HCT116 (cell line): ENCODE results near the gene MTSS2. TPM values are rescaled to one million over a fixed set of nuclear protein-coding genes. Genes with fewer than 3 reads are reported as not detected.

Experiments used
- ATAC-seq: fragments of 200-7000 bp; cut with Tn5 transposase; 2 replicates; pipeline ENCODE4 v1.9.1; 2020; ENCODE audit warnings: mild to moderate bottlenecking, moderate library complexity
- BruUV-seq: library from RNA; stranded (reverse); fragments of 400-500 nt; replicated peaks from 2 replicates; lab custom pipeline; 2021; lab: Mats Ljungman, UMichigan
- CTCF ChIA-PET: fragments of 300-600 bp; sonication (Branson Sonifier 250); formaldehyde crosslinking; loops from one replicate; lab custom pipeline; 2021; ENCODE audit warnings: antibody characterized with exemption; lab: Charles Lee
- POLR2A ChIA-PET: fragments of 300-600, 350-600 bp; sonication (Branson Sonifier 250); formaldehyde crosslinking; loops from one replicate; lab custom pipeline; 2021; ENCODE audit warnings: antibody characterized with exemption; lab: Charles Lee
- RAD21 ChIA-PET, 2 experiments: fragments of 300-600 bp; sonication (Branson Sonifier 250); formaldehyde crosslinking; loops; one replicate each; lab custom pipeline; 2023; ENCODE audit warnings: low total read pairs in 2 of 2; ENCODE audit not compliant: uncharacterized antibody in 2 of 2, unreplicated experiment in 2 of 2, low non-redundant PET in 1 of 2; lab: Charles Lee
- DNase-seq: peaks from one replicate; pipeline ENCODE4 v3.0.0-alpha.2; 2010; ENCODE audit warnings: low read depth, low spot score
- H2AFZ ChIP-seq: fragments of 200-600 bp; shearing (Covaris generic), sonication (generic); 2 replicates; pipeline ENCODE4 v1.6.1; 2017; ENCODE audit warnings: low read depth, mixed run types, mixed read lengths, antibody characterized with exemption, low read length; ENCODE audit not compliant: poor library complexity, severe bottlenecking
- H3K27ac ChIP-seq: 2 replicates; pipeline ENCODE4 v1.5.1; 2012; ENCODE audit warnings: low read depth, low read length
- H3K27me3 ChIP-seq: fragments of 200-600 bp; sonication (generic); 2 replicates; pipeline ENCODE4 v1.6.1; 2016; ENCODE audit warnings: mixed run types, low read length, mixed read lengths; ENCODE audit not compliant: insufficient read depth
- H3K36me3 ChIP-seq, 2 experiments: fragments of 200-500 bp in 1 of 2; fragments of 200-600 bp in 1 of 2; sonication (Bioruptor generic) in 1 of 2; sonication (generic) in 1 of 2; 2 replicates each; pipeline versions ENCODE4 v1.5.1 to v1.6.1; 2014 to 2016; ENCODE audit warnings: low read length in 2 of 2, inconsistent platforms in 1 of 2, mixed read lengths in 1 of 2, mixed run types in 1 of 2; ENCODE audit not compliant: insufficient read depth in 2 of 2, control insufficient read depth in 1 of 2
- H3K4me1 ChIP-seq, 2 experiments: fragments of 200-600 bp in 1 of 2; sonication (generic) in 1 of 2; 2 replicates each; pipeline versions ENCODE4 v1.5.1 to v1.6.1; 2012 to 2017; ENCODE audit warnings: low read length in 2 of 2, inconsistent platforms in 1 of 2, mild to moderate bottlenecking in 1 of 2, mixed read lengths in 1 of 2, mixed run types in 1 of 2, moderate library complexity in 1 of 2; ENCODE audit not compliant: insufficient read depth in 2 of 2, control insufficient read depth in 1 of 2
- H3K4me2 ChIP-seq: fragments of 200-600 bp; sonication (generic); 2 replicates; pipeline ENCODE4 v1.6.1; 2017; ENCODE audit warnings: mixed run types, low read length, mixed read lengths
- H3K4me3 ChIP-seq, 2 experiments: fragments of 200-600 bp in 1 of 2; sonication (generic) in 1 of 2; replicated peaks in 1 of 2; 2 replicates each; pipeline ENCODE4 v1.5.1; 2011 to 2016; ENCODE audit warnings: low read length in 2 of 2, control low read depth in 1 of 2, low read depth in 1 of 2, mild to moderate bottlenecking in 1 of 2, mixed read lengths in 1 of 2, mixed run types in 1 of 2
- H3K79me2 ChIP-seq: fragments of 200-600 bp; sonication (generic); 2 replicates; pipeline ENCODE4 v1.6.1; 2017; ENCODE audit warnings: mild to moderate bottlenecking, mixed run types, low read length, moderate library complexity, mixed read lengths; ENCODE audit not compliant: insufficient read depth
- H3K9ac ChIP-seq: fragments of 200-600 bp; sonication (generic); 2 replicates; pipeline ENCODE4 v1.6.1; 2016; ENCODE audit warnings: low read length, mixed read lengths
- H3K9me2 ChIP-seq: fragments of 200-600 bp; sonication (generic), shearing (Covaris generic); 2 replicates; pipeline ENCODE4 v1.6.1; 2017; ENCODE audit warnings: mixed run types, mild to moderate bottlenecking, moderate library complexity; ENCODE audit not compliant: insufficient read depth
- H3K9me3 ChIP-seq, 2 experiments: fragments of 200-500 bp in 1 of 2; fragments of 200-600 bp in 1 of 2; sonication (Bioruptor generic) in 1 of 2; sonication (generic) in 1 of 2; 2 replicates each; pipeline ENCODE4 v1.6.1; 2014 to 2017; ENCODE audit warnings: low read length in 2 of 2, mixed read lengths in 2 of 2, inconsistent platforms in 1 of 2, low read depth in 1 of 2, mild to moderate bottlenecking in 1 of 2, mixed run types in 1 of 2, moderate library complexity in 1 of 2; ENCODE audit not compliant: control insufficient read depth in 1 of 2, insufficient read depth in 1 of 2
- H4K20me1 ChIP-seq: fragments of 200-600 bp; sonication (generic), shearing (Covaris generic); 2 replicates; pipeline ENCODE4 v1.6.1; 2017; ENCODE audit warnings: mixed run types, mild to moderate bottlenecking, moderate library complexity; ENCODE audit not compliant: insufficient read depth
- ATF3 ChIP-seq: IDR thresholded peaks from 2 replicates; pipeline ENCODE4 v1.6.1; 2012
- CEBPB ChIP-seq: IDR thresholded peaks from 2 replicates; pipeline ENCODE4 v1.6.1; 2012; ENCODE audit warnings: low read depth
- CTCF ChIP-seq, 3 experiments: fragments of 200-600 bp in 1 of 3; sonication (generic) in 1 of 3; IDR thresholded peaks in 2 of 3; conservative IDR thresholded peaks in 1 of 3; 2 replicates each; pipeline ENCODE4 v1.5.1; 2012 to 2017; ENCODE audit warnings: low read depth in 2 of 3, low read length in 2 of 3, antibody characterized with exemption in 1 of 3, borderline replicate concordance in 1 of 3, control low read depth in 1 of 3, mild to moderate bottlenecking in 1 of 3, mixed read lengths in 1 of 3, mixed run types in 1 of 3, moderate library complexity in 1 of 3; ENCODE audit not compliant: insufficient read depth in 1 of 3
- EGR1 ChIP-seq: IDR thresholded peaks from 2 replicates; pipeline ENCODE4 v1.6.1; 2012; ENCODE audit warnings: low read depth
- EZH2phosphoT487 ChIP-seq: fragments of 200-600 bp; IDR thresholded peaks from 2 replicates; pipeline ENCODE4 v1.6.1; 2018; ENCODE audit warnings: antibody characterized with exemption, borderline replicate concordance
- FOSL1 ChIP-seq: IDR thresholded peaks from 2 replicates; pipeline ENCODE4 v1.6.1; 2012; ENCODE audit warnings: low read depth
- JUND ChIP-seq: IDR thresholded peaks from 2 replicates; pipeline ENCODE4 v1.6.1; 2012
- MAX ChIP-seq: IDR thresholded peaks from 2 replicates; pipeline ENCODE4 v1.6.1; 2012
- POLR2A ChIP-seq: IDR thresholded peaks from 2 replicates; pipeline ENCODE4 v1.7.0; 2011; ENCODE audit warnings: borderline replicate concordance; ENCODE audit not compliant: insufficient read depth, insufficient read length; ENCODE audit errors: extremely low read depth
- POLR2AphosphoS5 ChIP-seq: IDR thresholded peaks from 2 replicates; pipeline ENCODE4 v1.6.1; 2011; ENCODE audit warnings: mild to moderate bottlenecking, low read depth, low read length, moderate library complexity
- REST ChIP-seq: IDR thresholded peaks from 2 replicates; pipeline ENCODE4 v1.6.1; 2012; ENCODE audit warnings: low read depth
- SIN3A ChIP-seq: IDR thresholded peaks from 2 replicates; pipeline ENCODE4 v1.6.1; 2012; ENCODE audit warnings: low read depth
- SRF ChIP-seq: IDR thresholded peaks from 2 replicates; pipeline ENCODE4 v1.6.1; 2012; ENCODE audit warnings: low read depth
- YY1 ChIP-seq: IDR thresholded peaks from 2 replicates; pipeline ENCODE4 v1.6.1; 2011; ENCODE audit warnings: low read length, low read depth, moderate library complexity, mild to moderate bottlenecking; ENCODE audit not compliant: insufficient replicate concordance; ENCODE audit errors: extremely low read depth
- ZBTB33 ChIP-seq: IDR thresholded peaks from 2 replicates; pipeline ENCODE4 v1.6.1; 2011; ENCODE audit warnings: mild to moderate bottlenecking, low read length, moderate library complexity; ENCODE audit not compliant: insufficient replicate concordance; ENCODE audit errors: extremely low read depth
- intact Hi-C: fragments of 100-400 bp; cut with micrococcal nuclease; formaldehyde crosslinking; loops from 2 replicates; pipeline ENCODE4 v1.10.0; 2022
- total RNA-seq: library from RNA; stranded (reverse); gene quantifications from one replicate; pipeline ENCODE4 v1.2.1, GENCODE V29; 2021; ENCODE audit not compliant: unreplicated experiment

MTSS2 gene
- total RNA-seq, 1 experiment from 2014 or later, result 41.8 TPM

GRCh38 chr16:70691223-70692129 is 5.6 kb upstream of the MTSS2 start:
- Histone ChIP-seq H3K27ac (no peak overlapping the region), H3K9me3 (no peaks in the 10 kb centered on the region), H3K79me2 (no peaks in the 10 kb centered on the region), H3K4me1 (peaks cover 53 to 90% of the 10 kb centered on the region in 2 experiments), H2AFZ (no peak overlapping the region), H3K4me3 (no peak overlapping the region), H3K9ac (no peak overlapping the region), H3K4me2 (no peak overlapping the region), H4K20me1 (no peaks in the 10 kb centered on the region), H3K27me3 (no peaks in the 10 kb centered on the region), H3K36me3 (no peaks in the 10 kb centered on the region), H3K9me2 (no peaks in the 10 kb centered on the region)
- no TSS peak for BruUV-seq
- ChIA-PET CTCF (no interaction called here), RAD21 (no interaction called here), POLR2A (no interaction called here)
- intact Hi-C loops, result no loop called here
- TF ChIP-seq EZH2phosphoT487, result no peak
- TF ChIP-seq CTCF (IDR thresholded peaks at IDR 0.05 in 2 of 3, conservative IDR thresholded peaks at IDR 0.05 in 1 of 3; ENCODE audit: borderline replicate concordance in 1 of 3, insufficient read depth in 1 of 3, low read depth in 2 of 3, low read length in 2 of 3), result no peak
- TF ChIP-seq POLR2A, result no peak
- TF ChIP-seq JUND, result no peak
- no peak for TF ChIP-seq POLR2AphosphoS5
- no peak for TF ChIP-seq SRF
- no peak for TF ChIP-seq YY1
- TF ChIP-seq CEBPB, result no peak
- TF ChIP-seq MAX, result no peak
- TF ChIP-seq REST, result no peak
- no peak for TF ChIP-seq FOSL1
- TF ChIP-seq EGR1, result no peak
- TF ChIP-seq ATF3, result no peak
- TF ChIP-seq ZBTB33, result no peak
- no peak for TF ChIP-seq SIN3A
- ATAC-seq (no peak), DNase-seq (no peak)
